Endothelial cell of umbilical vein (primary cell): Measurements from ENCODE around the gene VAT1. TPM values are rescaled to one million over a fixed set of nuclear protein-coding genes. Genes with fewer than 3 reads are reported as not detected.

ENCODE experiments used
- BruUV-seq: library from RNA; stranded (reverse); fragments of 400-500 nt; replicated peaks from 2 replicates; lab custom pipeline; 2021; lab: Mats Ljungman, UMichigan
- CTCF ChIA-PET: fragments of 300-600, 350-600 bp; sonication (Branson Sonifier 250); formaldehyde crosslinking; loops from one replicate; lab custom pipeline; 2021; ENCODE audit warnings: antibody characterized with exemption, inconsistent platforms; lab: Charles Lee
- POLR2A ChIA-PET: fragments of 300-600, 350-600 bp; sonication (Branson Sonifier 250); formaldehyde crosslinking; loops from one replicate; lab custom pipeline; 2021; ENCODE audit warnings: antibody characterized with exemption, inconsistent platforms; lab: Charles Lee
- DNase-seq: peaks from one replicate; pipeline ENCODE4 v3.0.0-alpha.2; 2011; ENCODE audit warnings: low read depth, low spot score
- FAIRE-seq: peaks from 2 replicates; lab custom pipeline; 2011; peaks lifted over from hg19 to GRCh38; lab: Jason Lieb, UNC
- H2AFZ ChIP-seq: 2 replicates; pipeline ENCODE4 v1.6.0; 2012; ENCODE audit warnings: low read depth, low read length, control low read depth, inconsistent platforms
- H3K27ac ChIP-seq: 2 replicates; pipeline ENCODE4 v1.5.1; 2011; ENCODE audit warnings: low read depth, mild to moderate bottlenecking, control low read depth, low read length, moderate library complexity; ENCODE audit not compliant: insufficient read depth
- H3K27me3 ChIP-seq, 2 experiments: 2 replicates each; pipeline versions ENCODE4 v1.6.0 to v1.6.1; 2011; ENCODE audit warnings: low read length in 2 of 2, mixed read lengths in 1 of 2; ENCODE audit not compliant: control insufficient read depth in 2 of 2, insufficient read depth in 2 of 2
- H3K36me3 ChIP-seq, 2 experiments: 2 replicates in 1 of 2; 3 replicates in 1 of 2; pipeline ENCODE4 v1.5.1; 2011; ENCODE audit warnings: low read length in 2 of 2, mild to moderate bottlenecking in 1 of 2, moderate library complexity in 1 of 2; ENCODE audit not compliant: control insufficient read depth in 2 of 2, insufficient read depth in 2 of 2; ENCODE audit errors: extremely low read depth in 1 of 2
- H3K4me1 ChIP-seq: 3 replicates; pipeline ENCODE4 v1.5.1; 2011; ENCODE audit warnings: mild to moderate bottlenecking, low read length; ENCODE audit not compliant: control insufficient read depth, insufficient read depth; ENCODE audit errors: extremely low read depth
- H3K4me2 ChIP-seq: 2 replicates; pipeline ENCODE4 v1.6.1; 2011; ENCODE audit warnings: low read length, control low read depth, mixed read lengths; ENCODE audit not compliant: insufficient read depth
- H3K4me3 ChIP-seq, 3 experiments: fragments of 200-600 bp in 1 of 3; sonication (generic), shearing (Covaris generic) in 1 of 3; replicated peaks in 1 of 3; 2 replicates each; pipeline ENCODE4 v1.5.1; 2011 to 2016; ENCODE audit warnings: control low read depth in 3 of 3, low read length in 3 of 3, mild to moderate bottlenecking in 2 of 3, inconsistent platforms in 1 of 3, low read depth in 1 of 3, moderate library complexity in 1 of 3; ENCODE audit not compliant: insufficient read depth in 1 of 3
- H3K79me2 ChIP-seq: 2 replicates; pipeline ENCODE4 v1.6.0; 2012; ENCODE audit warnings: low read length, inconsistent platforms; ENCODE audit not compliant: control insufficient read depth, insufficient read depth
- H3K9ac ChIP-seq: replicated peaks from 2 replicates; pipeline ENCODE3; 2011; ENCODE audit warnings: low read length, control low read depth; ENCODE audit not compliant: insufficient read depth; ENCODE audit errors: extremely low read depth
- H3K9me1 ChIP-seq: replicated peaks from 3 replicates; pipeline ENCODE4 v1.6.0; 2011; ENCODE audit warnings: mild to moderate bottlenecking, low read length; ENCODE audit not compliant: control insufficient read depth, insufficient read depth; ENCODE audit errors: extremely low read depth
- H3K9me3 ChIP-seq: replicated peaks from 2 replicates; pipeline ENCODE4 v1.5.1; 2012; ENCODE audit warnings: low read length, inconsistent platforms; ENCODE audit not compliant: control insufficient read depth, insufficient read depth
- H4K20me1 ChIP-seq: replicated peaks from 2 replicates; pipeline ENCODE3; 2011; ENCODE audit warnings: mild to moderate bottlenecking, low read length; ENCODE audit not compliant: control insufficient read depth, insufficient read depth; ENCODE audit errors: extremely low read depth
- CTCF ChIP-seq, 2 donors: IDR thresholded peaks; 1 replicate in 1 of 2; 2 replicates in 1 of 2; pipeline ENCODE4 v1.5.1; 2011; ENCODE audit warnings: low read length in 2 of 2, mild to moderate bottlenecking in 2 of 2, moderate library complexity in 2 of 2, control low read depth in 1 of 2, inconsistent platforms in 1 of 2, low read depth in 1 of 2; ENCODE audit not compliant: insufficient read depth in 1 of 2; ENCODE audit errors: extremely low read depth in 1 of 2
- EZH2 ChIP-seq: IDR thresholded peaks from 2 replicates; pipeline ENCODE4 v1.6.1; 2012; ENCODE audit warnings: borderline replicate concordance, low read depth, mild to moderate bottlenecking, moderate library complexity, low read length, inconsistent platforms; ENCODE audit not compliant: severe bottlenecking
- FOS ChIP-seq: IDR thresholded peaks from 2 replicates; pipeline ENCODE4 v1.6.1; 2011; ENCODE audit warnings: mild to moderate bottlenecking, low read length, moderate library complexity, borderline replicate concordance; ENCODE audit not compliant: insufficient read depth
- GATA2 ChIP-seq: IDR thresholded peaks from 2 replicates; pipeline ENCODE4 v1.7.0; 2011; ENCODE audit warnings: low read depth, mild to moderate bottlenecking, moderate library complexity, mixed read lengths, low read length; ENCODE audit not compliant: insufficient read length, insufficient read depth
- JUN ChIP-seq: IDR thresholded peaks from 2 replicates; pipeline ENCODE4 v1.6.1; 2011; ENCODE audit warnings: borderline replicate concordance, low read depth; ENCODE audit not compliant: insufficient read length, insufficient read depth
- MAX ChIP-seq: IDR thresholded peaks from 2 replicates; pipeline ENCODE4 v1.6.1; 2011; ENCODE audit not compliant: insufficient read depth, insufficient read length
- MYC ChIP-seq: IDR thresholded peaks from one replicate; pipeline ENCODE4 v1.6.1; 2011; ENCODE audit warnings: mild to moderate bottlenecking, low read depth, low read length
- POLR2A ChIP-seq: IDR thresholded peaks from 2 replicates; pipeline ENCODE4 v1.6.1; 2012; ENCODE audit warnings: low read depth, mild to moderate bottlenecking, control low read depth, low read length
- POLR2AphosphoS5 ChIP-seq: IDR thresholded peaks from 2 replicates; pipeline ENCODE4 v1.6.1; 2012; ENCODE audit warnings: low read depth, mild to moderate bottlenecking, control low read depth, low read length, moderate library complexity; ENCODE audit not compliant: insufficient read depth
- dilution Hi-C: fragments of 300-500 bp; cut with MboI; formaldehyde crosslinking; loops from one replicate; pipeline ENCODE4 v1.15.0; 2019; ENCODE audit warnings: low sequenced_read_pairs; ENCODE audit not compliant: extremely low pct_ligation_motif_present
- intact Hi-C: fragments of 100-400 bp; cut with micrococcal nuclease; formaldehyde crosslinking; loops from one replicate; pipeline ENCODE4 v1.10.0; 2022
- polyA plus RNA-seq, 4 experiments: library from polyadenylated mRNA; depleted of rRNA in 3 of 4; stranded (reverse) in 3 of 4; unstranded in 1 of 4; fragments of >200 nt; gene quantifications; 2 replicates each; pipeline versions ENCODE4 v1.2.1 to v1.2.3, GENCODE V29; 2011 to 2012; ENCODE audit warnings: missing spikeins in 1 of 4
- total RNA-seq: library from RNA; stranded (reverse); gene quantifications from 2 replicates; pipeline ENCODE4 v1.2.3, GENCODE V29; 2021

The VAT1 gene
- total and polyA plus RNA-seq, 2 donors (not counting 3 experiments of a cell fraction or from before 2014, with no cell fraction given) = 339 to 482 TPM

GRCh38 chr17:43051969-43052368 lies 29.8 kb upstream of the VAT1 start:
- no peaks in the 10 kb centered on the region for H3K9me1 ChIP-seq
- H4K20me1 ChIP-seq = no peaks in the 10 kb centered on the region
- no peak overlapping the region for H3K9ac ChIP-seq
- no peak overlapping the region for H3K27ac ChIP-seq
- POLR2A ChIA-PET = no interaction called here
- no peaks in the 10 kb centered on the region for H3K9me3 ChIP-seq
- intact Hi-C loops (no loop called here), dilution Hi-C loops (no loop called here)
- H2AFZ ChIP-seq = no peak overlapping the region
- TF ChIP-seq POLR2AphosphoS5 (no peak), EZH2 (no peak), GATA2 (no peak), JUN (no peak), FOS (no peak), POLR2A (no peak), MYC (no peak), CTCF (IDR thresholded peaks at IDR 0.05; ENCODE audit: extremely low read depth in 1 of 2, insufficient read depth in 1 of 2, low read depth in 1 of 2, low read length in 2 of 2) (no peak), MAX (no peak)
- no peak overlapping the region for H3K4me3 ChIP-seq
- no peaks in the 10 kb centered on the region for H3K79me2 ChIP-seq
- no peak overlapping the region for H3K4me2 ChIP-seq
- FAIRE-seq (no peak), DNase-seq (no peak)
- H3K27me3 ChIP-seq = no peaks in the 10 kb centered on the region
- no TSS peak for BruUV-seq
- CTCF ChIA-PET = interaction anchor here (0.9 kb wide), 1 partner anchor 22 kb away, joined by 3 read pairs; no protein-coding TSS in a partner anchor
- H3K36me3 ChIP-seq = peaks cover 0 to 6% of the 10 kb centered on the region in 2 experiments
- no peaks in the 10 kb centered on the region for H3K4me1 ChIP-seq
